Testis (tissue), 2 donors: ENCODE data around the gene HBS1L.

Source experiments
- POLR2A ChIP-seq: fragments of 450-650 bp; IDR thresholded peaks from one replicate; pipeline ENCODE4 v1.6.1; 2017; ENCODE audit warnings: antibody characterized with exemption, mild to moderate bottlenecking, moderate library complexity
- TF ChIP-seq, protein P1 (sequence below), 3 experiments: fragments of 450-650 bp in 2 of 3; fragments of 200-600 bp in 1 of 3; sonication (generic) in 1 of 3; IDR thresholded peaks; one replicate each; pipeline ENCODE4 v1.5.1; 2016 to 2019; ENCODE audit warnings: antibody characterized with exemption in 3 of 3, mild to moderate bottlenecking in 2 of 3, moderate library complexity in 1 of 3

DNA sequence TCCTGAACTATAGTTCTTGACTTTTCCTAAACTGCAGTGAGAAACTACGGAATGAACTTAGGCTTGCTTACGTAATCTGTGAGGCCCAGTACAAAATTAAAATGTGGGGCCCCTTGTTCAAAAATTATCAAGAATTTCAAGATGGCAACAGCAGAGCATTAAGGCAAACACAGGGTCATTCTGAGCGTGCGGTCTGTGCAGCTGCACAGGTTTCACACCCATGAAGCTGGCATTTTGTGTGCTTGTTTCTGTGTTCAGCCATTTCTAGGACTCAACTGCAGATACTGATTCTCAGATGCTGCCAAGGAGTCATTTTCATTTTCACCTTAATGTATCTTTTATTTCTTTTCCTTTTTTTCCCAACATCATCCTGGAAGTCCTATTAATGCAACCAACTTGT lies 49.6 kb upstream of the HBS1L start:
- TF ChIP-seq POLR2A: no peak
- TF ChIP-seq, protein P1, sequence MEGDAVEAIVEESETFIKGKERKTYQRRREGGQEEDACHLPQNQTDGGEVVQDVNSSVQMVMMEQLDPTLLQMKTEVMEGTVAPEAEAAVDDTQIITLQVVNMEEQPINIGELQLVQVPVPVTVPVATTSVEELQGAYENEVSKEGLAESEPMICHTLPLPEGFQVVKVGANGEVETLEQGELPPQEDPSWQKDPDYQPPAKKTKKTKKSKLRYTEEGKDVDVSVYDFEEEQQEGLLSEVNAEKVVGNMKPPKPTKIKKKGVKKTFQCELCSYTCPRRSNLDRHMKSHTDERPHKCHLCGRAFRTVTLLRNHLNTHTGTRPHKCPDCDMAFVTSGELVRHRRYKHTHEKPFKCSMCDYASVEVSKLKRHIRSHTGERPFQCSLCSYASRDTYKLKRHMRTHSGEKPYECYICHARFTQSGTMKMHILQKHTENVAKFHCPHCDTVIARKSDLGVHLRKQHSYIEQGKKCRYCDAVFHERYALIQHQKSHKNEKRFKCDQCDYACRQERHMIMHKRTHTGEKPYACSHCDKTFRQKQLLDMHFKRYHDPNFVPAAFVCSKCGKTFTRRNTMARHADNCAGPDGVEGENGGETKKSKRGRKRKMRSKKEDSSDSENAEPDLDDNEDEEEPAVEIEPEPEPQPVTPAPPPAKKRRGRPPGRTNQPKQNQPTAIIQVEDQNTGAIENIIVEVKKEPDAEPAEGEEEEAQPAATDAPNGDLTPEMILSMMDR (IDR thresholded peaks at IDR 0.05): no peak
